HT1080 (cell line): ENCODE results near the gene PSMA8. TPM values are rescaled to one million over a fixed set of nuclear protein-coding genes. Genes with fewer than 3 reads are reported as not detected.
"Not testable (repeated sequence)": the region's sequence is repeated elsewhere in the genome, so short reads cannot be mapped to it uniquely, and the experiment has no call there.

Experiments
- DNase-seq: peaks from one replicate; pipeline ENCODE4 v3.0.0-alpha.2; 2015; ENCODE audit warnings: low read depth
- total RNA-seq: library from RNA; depleted of rRNA; stranded (reverse); fragments of >200 nt; shearing (Covaris generic); gene quantifications from 2 replicates; pipeline ENCODE4 v1.2.3, GENCODE V29; 2014

Gene PSMA8
- total RNA-seq, 1 experiment from 2014 or later = not detected

- no peak for DNase-seq
Measured at GRCh38 chr18:26175481-26175880, 41.8 kb downstream of the PSMA8 start.

- DNase-seq = no peak
Measured at GRCh38 chr18:26176134-26176533, 42.5 kb downstream of the PSMA8 start.

- DNase-seq = no peak
Measured at GRCh38 chr18:26181343-26181826, 47.7 kb downstream of the PSMA8 start.

- DNase-seq = no peak
Measured at GRCh38 chr18:26183395-26184112, 49.9 kb downstream of the PSMA8 start.

GRCh38 chr18:26185267-26185666 lies 51.6 kb downstream of the PSMA8 start:
- peak; percentile 27 for DNase-seq

GRCh38 chr18:26190506-26190905 lies 56.8 kb downstream of the PSMA8 start:
- DNase-seq = peak; percentile 6

- no peak for DNase-seq
Measured at GRCh38 chr18:26192233-26192632, 58.6 kb downstream of the PSMA8 start.

- no peak for DNase-seq
Measured at GRCh38 chr18:26196605-26197004, 62.9 kb downstream of the PSMA8 start.

GRCh38 chr18:26202001-26202400 lies 68.3 kb downstream of the PSMA8 start:
- not testable (repeated sequence) for DNase-seq

GRCh38 chr18:26205318-26205717 lies 71.6 kb downstream of the PSMA8 start:
- no peak for DNase-seq

- DNase-seq = no peak
Measured at GRCh38 chr18:26206488-26206887, 72.8 kb downstream of the PSMA8 start.

GRCh38 chr18:26207937-26208336 lies 74.3 kb downstream of the PSMA8 start:
- peak; percentile 17 for DNase-seq

- DNase-seq = no peak
Measured at GRCh38 chr18:26208977-26209376, 75.3 kb downstream of the PSMA8 start.

GRCh38 chr18:26210147-26210546 lies 76.5 kb downstream of the PSMA8 start:
- no peak for DNase-seq

GRCh38 chr18:26215247-26215970 lies 81.7 kb downstream of the PSMA8 start:
- no peak for DNase-seq

GRCh38 chr18:26225022-26225693 lies 91.5 kb downstream of the PSMA8 start:
- DNase-seq = no peak

- no peak for DNase-seq
Measured at GRCh38 chr18:26225915-26226228, 92.2 kb downstream of the PSMA8 start.

- DNase-seq = peak; percentile 92
Measured at GRCh38 chr18:26226229-26227050, 92.8 kb downstream of the PSMA8 start, which contains the start of gene TAF4B. TSS of gene TAF4B (plus strand) at chr18:26226445. CDS start at chr18:26226934, 489 bp downstream.

- no peak for DNase-seq
Measured at GRCh38 chr18:26227051-26227670, 93.5 kb downstream of the PSMA8 start.

- no peak for DNase-seq
Measured at GRCh38 chr18:26228562-26229260, 95.0 kb downstream of the PSMA8 start.
